Transverse colon (tissue), 4 donors: ENCODE measurements around the gene CLEC20A. TPM values are rescaled to one million over a fixed set of nuclear protein-coding genes. Genes with fewer than 3 reads are reported as not detected.

Experiments used
- DNase-seq: peaks from one replicate; pipeline ENCODE4 v3.0.0-alpha.2; 2019
- H3K27ac ChIP-seq, 4 donors: fragments of 200-600 bp; sonication (generic); 2 replicates each; pipeline ENCODE4 v1.5.1; 2016 to 2018; ENCODE audit warnings: inconsistent platforms in 4 of 4
- H3K27me3 ChIP-seq: fragments of 200-600 bp; sonication (generic); 2 replicates; pipeline ENCODE4 v1.5.1; 2017; ENCODE audit warnings: inconsistent platforms
- H3K36me3 ChIP-seq, 4 donors: fragments of 200-600 bp; sonication (generic); 2 replicates each; pipeline ENCODE4 v1.5.1; 2017 to 2019; ENCODE audit warnings: inconsistent platforms in 4 of 4
- H3K4me1 ChIP-seq, 4 donors: fragments of 200-600 bp; sonication (generic); 2 replicates each; pipeline ENCODE4 v1.5.1; 2017 to 2020; ENCODE audit warnings: inconsistent platforms in 4 of 4
- H3K4me3 ChIP-seq, 4 donors: fragments of 200-600 bp; sonication (generic); 1 replicate in 1 of 4; 2 replicates in 3 of 4; pipeline versions ENCODE4 v1.5.1 to v1.6.1; 2017 to 2019; ENCODE audit warnings: inconsistent platforms in 4 of 4
- H3K9me3 ChIP-seq, 2 donors: fragments of 200-600 bp; sonication (generic); 2 replicates each; pipeline ENCODE4 v1.5.1; 2017 to 2019; ENCODE audit warnings: inconsistent platforms in 2 of 2
- EP300 ChIP-seq: sonication (generic); formaldehyde crosslinking; IDR thresholded peaks from one replicate; pipeline ENCODE4 v1.6.1; 2017; ENCODE audit warnings: antibody characterized with exemption, low read depth
- POLR2A ChIP-seq: fragments of 450-650 bp; IDR thresholded peaks from one replicate; pipeline ENCODE4 v1.6.1; 2016; ENCODE audit warnings: antibody characterized with exemption, mild to moderate bottlenecking, moderate library complexity
- POLR2AphosphoS5 ChIP-seq, 3 donors: sonication (generic); formaldehyde crosslinking; IDR thresholded peaks; one replicate each; pipeline ENCODE4 v1.6.1; 2016; ENCODE audit warnings: antibody characterized with exemption in 3 of 3
- WGBS, 2 donors: methylation state at CpG; one replicate each; pipeline ENCODE4 v1.1.5; 2018; ENCODE audit warnings: low coverage in 1 of 2; 5-methylcytosine and 5-hydroxymethylcytosine counted together
- in situ Hi-C, 4 donors: fragments of 200-750 bp; cut with MboI; loops; one replicate each; pipeline versions ENCODE4 v1.15.0 to v1.15.1; 2017; ENCODE audit warnings: low sequenced_read_pairs in 3 of 4, low pct_ligation_motif_present in 1 of 4, low pct_unique_long_range_greater_than_20kb in 1 of 4
- intact Hi-C: fragments of 100-400 bp; cut with DNase I; formaldehyde crosslinking; loops from one replicate; pipeline ENCODE4 v1.15.1; 2023; ENCODE audit warnings: low total_unique reads
- total RNA-seq, 4 donors: library from RNA; depleted of rRNA; stranded (reverse); fragments of >200 nt; gene quantifications; one replicate each; pipeline ENCODE4 v1.1.0, GENCODE V29; 2016
- TF ChIP-seq, protein P1 (sequence below), 5 experiments: fragments of 200-600 bp in 3 of 5; fragments of 450-650 bp in 2 of 5; sonication (generic) in 3 of 5; IDR thresholded peaks; 1 replicate in 2 of 5; 2 replicates in 3 of 5; pipeline ENCODE4 v1.5.1; 2016 to 2017; ENCODE audit warnings: antibody characterized with exemption in 5 of 5, inconsistent platforms in 3 of 5, mild to moderate bottlenecking in 2 of 5, moderate library complexity in 1 of 5

The CLEC20A gene
- total RNA-seq, 4 donors from 2014 or later: not detected

DNA sequence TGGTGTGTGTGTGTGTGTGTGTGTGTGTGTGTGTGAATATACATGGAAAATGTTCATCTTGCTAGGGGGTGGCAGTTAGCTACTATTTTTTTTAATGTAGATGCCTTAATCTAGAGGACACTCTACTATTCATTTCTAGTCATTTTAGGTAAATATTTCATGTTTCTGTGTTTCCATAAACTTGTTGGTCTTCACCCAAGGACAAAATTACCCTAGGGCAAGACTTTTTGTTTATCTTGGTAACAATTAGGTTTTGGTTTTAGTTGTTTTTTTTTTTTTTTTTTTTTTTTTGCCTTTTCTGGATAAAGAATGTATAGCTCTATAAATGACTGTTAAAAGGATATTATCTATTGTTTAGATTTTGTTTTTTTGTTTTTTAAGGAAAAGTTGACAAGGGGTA lies 32.2 kb downstream of the CLEC20A start:
- in situ Hi-C loops (no loop called here), intact Hi-C loops (no loop called here)
- Histone ChIP-seq H3K27me3 (no peaks in the 10 kb centered on the region), H3K36me3 (peaks cover 0 to 12% (median 0%) of the 10 kb centered on the region in 4 donors), H3K9me3 (no peaks in the 10 kb centered on the region), H3K4me1 (no peaks in the 10 kb centered on the region), H3K4me3 (no peak overlapping the region), H3K27ac (no peak overlapping the region)
- TF ChIP-seq, protein P1, sequence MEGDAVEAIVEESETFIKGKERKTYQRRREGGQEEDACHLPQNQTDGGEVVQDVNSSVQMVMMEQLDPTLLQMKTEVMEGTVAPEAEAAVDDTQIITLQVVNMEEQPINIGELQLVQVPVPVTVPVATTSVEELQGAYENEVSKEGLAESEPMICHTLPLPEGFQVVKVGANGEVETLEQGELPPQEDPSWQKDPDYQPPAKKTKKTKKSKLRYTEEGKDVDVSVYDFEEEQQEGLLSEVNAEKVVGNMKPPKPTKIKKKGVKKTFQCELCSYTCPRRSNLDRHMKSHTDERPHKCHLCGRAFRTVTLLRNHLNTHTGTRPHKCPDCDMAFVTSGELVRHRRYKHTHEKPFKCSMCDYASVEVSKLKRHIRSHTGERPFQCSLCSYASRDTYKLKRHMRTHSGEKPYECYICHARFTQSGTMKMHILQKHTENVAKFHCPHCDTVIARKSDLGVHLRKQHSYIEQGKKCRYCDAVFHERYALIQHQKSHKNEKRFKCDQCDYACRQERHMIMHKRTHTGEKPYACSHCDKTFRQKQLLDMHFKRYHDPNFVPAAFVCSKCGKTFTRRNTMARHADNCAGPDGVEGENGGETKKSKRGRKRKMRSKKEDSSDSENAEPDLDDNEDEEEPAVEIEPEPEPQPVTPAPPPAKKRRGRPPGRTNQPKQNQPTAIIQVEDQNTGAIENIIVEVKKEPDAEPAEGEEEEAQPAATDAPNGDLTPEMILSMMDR (IDR thresholded peaks at IDR 0.05): no peak
- no peak for TF ChIP-seq EP300
- TF ChIP-seq POLR2A: no peak
- TF ChIP-seq POLR2AphosphoS5 (IDR thresholded peaks at IDR 0.05): no peak
- DNase-seq: no peak

DNA sequence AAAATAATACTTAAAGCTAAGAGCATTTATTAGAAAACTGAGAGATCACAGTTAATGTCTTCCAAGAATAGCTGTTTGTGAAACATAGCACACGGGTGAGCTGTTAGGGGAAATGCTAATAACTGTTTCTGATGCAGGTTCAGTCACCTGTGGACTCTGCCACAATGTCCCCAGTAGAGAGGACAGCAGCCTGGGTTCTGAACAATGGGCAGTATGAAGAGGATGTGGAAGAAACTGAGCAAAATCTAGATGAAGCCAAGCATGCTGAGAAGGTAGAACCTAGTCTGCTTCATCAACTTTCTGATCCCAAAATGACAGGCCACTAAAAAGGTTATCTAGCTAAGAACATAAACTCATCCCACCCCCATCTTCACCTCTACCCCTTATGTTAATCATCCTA lies 32.6 kb downstream of the CLEC20A start:
- Histone ChIP-seq H3K4me3 (no peak overlapping the region), H3K27me3 (no peaks in the 10 kb centered on the region), H3K27ac (no peak overlapping the region), H3K36me3 (peaks cover 0 to 12% (median 0%) of the 10 kb centered on the region in 4 donors), H3K4me1 (no peaks in the 10 kb centered on the region), H3K9me3 (no peaks in the 10 kb centered on the region)
- intact Hi-C loops: no loop called here
- in situ Hi-C loops: no loop called here
- no peak for DNase-seq
- TF ChIP-seq POLR2AphosphoS5 (IDR thresholded peaks at IDR 0.05) (no peak), EP300 (no peak), POLR2A (no peak)
- TF ChIP-seq, protein P1 (IDR thresholded peaks at IDR 0.05): no peak
- 68 to 88% methylated on average over 1 of the region's 1 CpG for WGBS, 2 donors

DNA sequence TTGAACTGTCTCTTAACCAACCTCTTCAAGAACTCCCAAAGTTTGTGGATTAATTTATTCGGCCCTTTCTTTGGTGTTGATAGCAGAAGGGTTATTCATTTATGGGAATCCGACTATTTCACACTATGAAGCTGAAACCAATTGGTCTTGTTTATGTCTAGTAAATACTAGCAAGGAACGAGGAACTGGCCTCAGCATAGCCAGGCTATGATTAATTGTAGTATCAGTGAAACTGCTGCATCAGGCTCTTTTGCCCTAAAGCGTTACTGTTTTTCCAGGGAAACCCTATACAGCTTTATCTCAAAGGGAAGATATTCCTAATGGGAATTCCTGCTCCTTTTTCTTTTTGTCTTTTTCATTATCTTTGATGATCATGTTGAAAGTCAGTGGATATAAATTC lies 35.1 kb downstream of the CLEC20A start:
- TF ChIP-seq, protein P1 (IDR thresholded peaks at IDR 0.05): no peak
- TF ChIP-seq POLR2A (no peak), POLR2AphosphoS5 (IDR thresholded peaks at IDR 0.05) (no peak), EP300 (no peak)
- intact Hi-C loops: no loop called here
- in situ Hi-C loops: no loop called here
- Histone ChIP-seq H3K4me3 (no peak overlapping the region), H3K27me3 (no peaks in the 10 kb centered on the region), H3K36me3 (peaks cover 0 to 5% (median 0%) of the 10 kb centered on the region in 4 donors), H3K27ac (no peak overlapping the region), H3K4me1 (no peaks in the 10 kb centered on the region), H3K9me3 (no peaks in the 10 kb centered on the region)
- 54 to 72% methylated on average over 3 to 4 of the region's 4 CpGs for WGBS, 2 donors
- DNase-seq: no peak

DNA sequence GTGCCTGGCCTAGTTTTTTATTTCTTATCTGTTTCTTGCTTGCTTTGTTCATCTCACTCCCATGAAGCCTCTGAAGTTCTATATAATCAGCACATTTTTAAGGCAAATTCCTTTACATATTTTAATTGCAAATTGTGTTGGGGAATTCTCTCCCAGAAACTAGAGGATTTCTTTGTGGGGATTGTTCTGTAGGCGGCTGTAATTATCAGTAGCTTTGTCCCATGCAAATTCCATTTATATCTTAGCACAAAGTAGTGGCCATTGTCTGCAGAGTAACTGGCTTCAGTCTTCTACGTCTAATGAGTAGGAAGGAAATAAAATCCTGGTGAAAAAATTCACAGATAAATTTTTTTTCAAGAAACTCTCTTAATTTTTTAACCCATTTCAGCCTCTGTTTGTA lies 35.7 kb downstream of the CLEC20A start:
- in situ Hi-C loops: no loop called here
- no peaks in the 10 kb centered on the region for H3K9me3 ChIP-seq
- TF ChIP-seq EP300 (no peak), POLR2AphosphoS5 (IDR thresholded peaks at IDR 0.05) (no peak), POLR2A (no peak)
- TF ChIP-seq, protein P1 (IDR thresholded peaks at IDR 0.05): no peak
- peaks cover 0 to 5% (median 0%) of the 10 kb centered on the region in 4 donors for H3K36me3 ChIP-seq
- no peaks in the 10 kb centered on the region for H3K4me1 ChIP-seq
- no peak overlapping the region for H3K4me3 ChIP-seq
- DNase-seq: no peak
- no peak overlapping the region for H3K27ac ChIP-seq
- WGBS, 2 donors: 87 to 91% methylated on average over 2 of the region's 2 CpGs
- intact Hi-C loops: no loop called here
- H3K27me3 ChIP-seq: no peaks in the 10 kb centered on the region
